Neuronal stem cell (in vitro differentiated cells): ENCODE data around the gene NOL6.
"Not testable (repeated sequence)": the region's sequence is repeated elsewhere in the genome, so short reads cannot be mapped to it uniquely, and the experiment has no call there.

Source experiments
- DNase-seq: peaks from one replicate; pipeline ENCODE4 v3.0.0-alpha.2; 2013; ENCODE audit warnings: low spot score
- H2AFZ ChIP-seq: one replicate; pipeline ENCODE4 v1.6.1; 2013; ENCODE audit warnings: mild to moderate bottlenecking, low read length, inconsistent platforms
- H2AK5ac ChIP-seq: 2 replicates; pipeline ENCODE4 v1.6.1; 2013; ENCODE audit warnings: low read depth, mild to moderate bottlenecking, inconsistent platforms, low read length, moderate library complexity, mixed read lengths
- H2BK120ac ChIP-seq: 2 replicates; pipeline ENCODE4 v1.6.1; 2013; ENCODE audit warnings: low read depth, mild to moderate bottlenecking, inconsistent platforms, low read length, moderate library complexity, mixed read lengths
- H2BK12ac ChIP-seq: one replicate; pipeline ENCODE4 v1.6.1; 2013; ENCODE audit warnings: low read length, inconsistent platforms
- H2BK15ac ChIP-seq: 2 replicates; pipeline ENCODE4 v1.6.1; 2013; ENCODE audit warnings: mild to moderate bottlenecking, low read length, inconsistent platforms, mixed read lengths
- H2BK5ac ChIP-seq: one replicate; pipeline ENCODE4 v1.6.1; 2013; ENCODE audit warnings: inconsistent platforms, mild to moderate bottlenecking, low read length, moderate library complexity
- H3K14ac ChIP-seq: one replicate; pipeline ENCODE4 v1.6.1; 2013; ENCODE audit warnings: low read length, inconsistent platforms
- H3K18ac ChIP-seq: 2 replicates; pipeline ENCODE4 v1.6.1; 2013; ENCODE audit warnings: low read length, inconsistent platforms
- H3K23ac ChIP-seq: 2 replicates; pipeline ENCODE4 v1.6.1; 2013; ENCODE audit warnings: low read depth, mild to moderate bottlenecking, mixed read lengths, low read length, inconsistent platforms; ENCODE audit not compliant: poor library complexity
- H3K27ac ChIP-seq: replicated peaks from 3 replicates; pipeline ENCODE4 v1.5.1; 2013; ENCODE audit warnings: low read length, inconsistent platforms
- H3K27me3 ChIP-seq, 3 experiments: 2 replicates each; pipeline ENCODE4 v1.6.1; 2013; ENCODE audit warnings: low read length in 3 of 3, mild to moderate bottlenecking in 2 of 3, inconsistent platforms in 1 of 3, low read depth in 1 of 3, mixed read lengths in 1 of 3, moderate library complexity in 1 of 3; ENCODE audit not compliant: control insufficient read depth in 3 of 3, insufficient read depth in 3 of 3
- H3K36me3 ChIP-seq, 2 donors: replicated peaks in 1 of 2; 2 replicates each; pipeline ENCODE4 v1.6.1; 2013; ENCODE audit warnings: low read length in 2 of 2; ENCODE audit not compliant: control insufficient read depth in 2 of 2, insufficient read depth in 2 of 2
- H3K4ac ChIP-seq: 2 replicates; pipeline ENCODE4 v1.6.1; 2013; ENCODE audit warnings: inconsistent platforms, mild to moderate bottlenecking, low read length, moderate library complexity
- H3K4me1 ChIP-seq, 2 donors: 1 replicate in 1 of 2; 2 replicates in 1 of 2; pipeline ENCODE4 v1.6.1; 2013; ENCODE audit warnings: low read length in 2 of 2, low read depth in 1 of 2; ENCODE audit not compliant: control insufficient read depth in 2 of 2, insufficient read depth in 1 of 2
- H3K4me2 ChIP-seq: one replicate; pipeline ENCODE4 v1.6.1; 2013; ENCODE audit warnings: mild to moderate bottlenecking, low read length, inconsistent platforms; ENCODE audit not compliant: insufficient read depth, poor library complexity, severe bottlenecking
- H3K4me3 ChIP-seq, 2 donors: 2 replicates each; pipeline ENCODE4 v1.5.1; 2013; ENCODE audit warnings: low read length in 2 of 2, mild to moderate bottlenecking in 2 of 2, inconsistent platforms in 1 of 2, moderate library complexity in 1 of 2
- H3K79me1 ChIP-seq: one replicate; pipeline ENCODE4 v1.6.1; 2013; ENCODE audit warnings: low read depth, mild to moderate bottlenecking, inconsistent platforms, low read length, moderate library complexity
- H3K9ac ChIP-seq: one replicate; pipeline ENCODE4 v1.6.1; 2013; ENCODE audit warnings: mild to moderate bottlenecking, low read depth, low read length, inconsistent platforms; ENCODE audit not compliant: poor library complexity
- H3K9me3 ChIP-seq, 2 donors: replicated peaks in 1 of 2; 2 replicates each; pipeline versions ENCODE3 to v1.6.1; 2013; ENCODE audit warnings: low read length in 2 of 2, mild to moderate bottlenecking in 2 of 2, inconsistent platforms in 1 of 2, low read depth in 1 of 2, mixed read lengths in 1 of 2, moderate library complexity in 1 of 2; ENCODE audit not compliant: control insufficient read depth in 2 of 2, insufficient read depth in 1 of 2
- H4K8ac ChIP-seq: one replicate; pipeline ENCODE4 v1.6.1; 2013; ENCODE audit warnings: low read depth, mild to moderate bottlenecking, inconsistent platforms, low read length, moderate library complexity
- H4K91ac ChIP-seq: one replicate; pipeline ENCODE4 v1.6.1; 2013; ENCODE audit warnings: low read length, low read depth, mild to moderate bottlenecking, inconsistent platforms; ENCODE audit not compliant: poor library complexity
- WGBS, 2 donors: extraction: QIAGEN DNeasy Blood & Tissue Kit; methylation state at CpG; one replicate each; pipeline ENCODE4 v1.1.7; 2013; ENCODE audit warnings: missing lambda C conversion rate in 2 of 2, mixed read lengths in 1 of 2; ENCODE audit not compliant: insufficient read length in 2 of 2, insufficient replicate concordance in 1 of 2; ENCODE audit errors: extremely low coverage in 2 of 2; 5-methylcytosine and 5-hydroxymethylcytosine counted together

Gene NOL6

DNA sequence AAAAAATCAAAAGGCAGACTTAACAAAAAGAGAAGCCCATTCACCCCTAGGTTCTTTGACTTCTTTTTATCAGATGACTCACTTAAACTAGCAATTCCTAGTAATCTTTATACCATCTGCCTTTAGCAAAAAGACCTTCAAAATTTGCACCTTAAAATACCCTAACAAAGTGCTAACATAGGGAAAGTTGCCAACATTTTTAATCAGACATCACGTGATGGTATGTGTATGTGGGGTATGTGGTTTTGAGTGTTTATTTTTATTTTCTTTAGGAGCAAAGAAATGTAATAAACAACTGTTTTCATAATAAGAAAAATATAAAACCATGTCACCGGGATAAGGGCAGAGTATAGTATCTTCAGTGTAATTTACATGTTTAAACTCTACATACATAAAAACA is 20.1 kb upstream of the NOL6 start:
- not testable (repeated sequence) for H2AK5ac ChIP-seq, H3K27me3 ChIP-seq, H3K36me3 ChIP-seq, H3K4me2 ChIP-seq, H4K91ac ChIP-seq, H2BK5ac ChIP-seq, H3K9ac ChIP-seq, H3K27ac ChIP-seq, H2BK15ac ChIP-seq, H3K14ac ChIP-seq, H3K18ac ChIP-seq, H3K4me1 ChIP-seq, H2BK120ac ChIP-seq, H3K4ac ChIP-seq, H3K23ac ChIP-seq, DNase-seq, H2BK12ac ChIP-seq, H4K8ac ChIP-seq, H3K9me3 ChIP-seq, H2AFZ ChIP-seq, H3K4me3 ChIP-seq, H3K79me1 ChIP-seq
- no CpG with 5 or more reads among the region's 2 CpGs for WGBS, 2 donors

DNA sequence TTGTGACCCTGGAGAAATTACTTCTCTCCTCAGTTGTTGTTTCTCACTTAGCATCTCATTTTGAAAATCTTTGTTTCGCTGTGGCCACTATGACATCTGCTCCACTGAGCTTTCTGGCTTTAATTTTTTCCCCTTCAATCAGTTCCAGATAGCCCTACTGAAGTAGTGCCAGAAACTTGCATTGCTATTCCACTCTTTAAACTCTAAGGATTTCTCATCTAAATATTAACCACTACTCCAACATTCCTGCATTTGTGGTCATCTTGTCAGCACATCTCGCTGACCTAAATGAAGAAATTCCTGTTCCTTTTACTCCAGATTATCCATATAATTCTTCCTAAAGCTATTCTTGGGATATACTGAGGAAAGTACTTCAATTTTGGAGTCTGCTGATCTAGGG is 15.3 kb upstream of the NOL6 start:
- H3K18ac ChIP-seq, result no peak overlapping the region
- DNase-seq, result no peak
- no peak overlapping the region for H3K4me2 ChIP-seq
- H2BK120ac ChIP-seq, result no peak overlapping the region
- no peak overlapping the region for H3K14ac ChIP-seq
- no peaks in the 10 kb centered on the region for H3K27me3 ChIP-seq
- no peaks in the 10 kb centered on the region for H3K9me3 ChIP-seq
- no peak overlapping the region for H2BK5ac ChIP-seq
- no peak overlapping the region for H2AK5ac ChIP-seq
- no peak overlapping the region for H3K27ac ChIP-seq
- H3K36me3 ChIP-seq, result no peaks in the 10 kb centered on the region
- H3K23ac ChIP-seq, result no peak overlapping the region
- WGBS, 2 donors, result no CpG with 5 or more reads among the region's 2 CpGs
- no peaks in the 10 kb centered on the region for H3K4me1 ChIP-seq
- no peak overlapping the region for H4K8ac ChIP-seq
- H3K79me1 ChIP-seq, result no peaks in the 10 kb centered on the region
- H2AFZ ChIP-seq, result no peak overlapping the region
- no peak overlapping the region for H2BK12ac ChIP-seq
- H3K4me3 ChIP-seq, result no peak overlapping the region
- H3K4ac ChIP-seq, result no peak overlapping the region
- no peak overlapping the region for H4K91ac ChIP-seq
- H3K9ac ChIP-seq, result no peak overlapping the region
- H2BK15ac ChIP-seq, result no peak overlapping the region

DNA sequence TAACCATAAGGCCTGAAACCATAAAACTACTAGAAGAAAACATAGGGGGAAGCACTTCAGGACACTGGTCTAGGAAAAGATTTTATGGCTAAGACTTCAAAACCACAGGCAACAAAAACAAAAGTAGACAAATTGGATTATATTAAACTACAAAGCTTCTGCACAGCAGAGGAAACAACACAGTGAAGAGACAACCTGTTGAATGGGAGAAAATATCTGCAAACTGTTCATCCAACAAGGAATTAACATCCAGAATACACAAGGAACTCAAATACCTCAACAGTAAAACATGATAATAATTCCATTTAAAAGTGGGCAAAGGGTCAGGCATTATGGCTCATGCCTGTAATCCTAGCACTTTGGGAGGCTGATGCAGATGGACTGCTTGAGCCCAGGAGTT is 11.6 kb upstream of the NOL6 start:
- H3K4ac ChIP-seq, H3K23ac ChIP-seq, H4K8ac ChIP-seq, H2BK120ac ChIP-seq, H3K9ac ChIP-seq, H2BK15ac ChIP-seq, H3K4me1 ChIP-seq, H2AFZ ChIP-seq, H4K91ac ChIP-seq, H3K27ac ChIP-seq, H3K4me2 ChIP-seq, H2BK12ac ChIP-seq, H2AK5ac ChIP-seq, H3K18ac ChIP-seq, H3K36me3 ChIP-seq, H3K79me1 ChIP-seq, H2BK5ac ChIP-seq, H3K4me3 ChIP-seq, H3K14ac ChIP-seq, H3K27me3 ChIP-seq, DNase-seq, H3K9me3 ChIP-seq: not testable (repeated sequence)

DNA sequence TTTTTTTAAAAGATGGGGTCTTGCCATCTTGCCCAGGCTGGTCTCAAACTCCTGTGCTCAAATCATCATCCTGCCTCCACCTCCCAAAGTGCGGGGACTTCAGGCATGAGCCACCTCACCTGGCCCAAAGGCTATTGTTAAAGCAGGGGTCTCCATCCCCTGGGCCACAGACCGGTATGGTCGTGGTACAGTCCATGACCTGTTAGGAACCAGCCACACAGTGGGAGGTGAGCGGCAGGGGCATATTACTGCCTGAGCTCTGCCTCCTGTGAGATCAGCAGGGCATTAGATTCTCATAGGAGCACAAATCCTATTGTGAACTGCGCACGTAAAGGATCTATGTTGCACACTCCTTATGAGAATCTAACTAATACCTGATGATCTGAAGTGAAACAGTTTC is 7.3 kb upstream of the NOL6 start:
- H3K9me3 ChIP-seq, result no peaks in the 10 kb centered on the region

More for the DNA sequence above, 7.3 kb upstream of the NOL6 start:
- no peak overlapping the region for H2BK5ac ChIP-seq
- H3K79me1 ChIP-seq, result no peaks in the 10 kb centered on the region
- no peak overlapping the region for H3K9ac ChIP-seq
- H3K27ac ChIP-seq, result no peak overlapping the region
- no peak overlapping the region for H4K8ac ChIP-seq
- H2AFZ ChIP-seq, result no peak overlapping the region
- no peaks in the 10 kb centered on the region for H3K27me3 ChIP-seq
- no peak overlapping the region for H3K14ac ChIP-seq
- H4K91ac ChIP-seq, result no peak overlapping the region
- no peaks in the 10 kb centered on the region for H3K4me1 ChIP-seq
- no peak overlapping the region for H3K23ac ChIP-seq
- H3K36me3 ChIP-seq, result peaks cover 0 to 3% of the 10 kb centered on the region in 2 donors
- H2AK5ac ChIP-seq, result no peak overlapping the region
- H2BK15ac ChIP-seq, result no peak overlapping the region
- no peak overlapping the region for H3K4me2 ChIP-seq
- no peak overlapping the region for H3K4me3 ChIP-seq
- no peak overlapping the region for H2BK12ac ChIP-seq
- WGBS, 2 donors, result no CpG with 5 or more reads among the region's 6 CpGs
- DNase-seq, result no peak
- H3K4ac ChIP-seq, result no peak overlapping the region
- no peak overlapping the region for H3K18ac ChIP-seq
- H2BK120ac ChIP-seq, result no peak overlapping the region
